NCI-H2196 treated with DMSO at 0.1 percent for 48 hours (cell line): ENCODE measurements around the gene ARHGAP8.
"Not testable (repeated sequence)": the region's sequence is repeated elsewhere in the genome, so short reads cannot be mapped to it uniquely, and the experiment has no call there.

Experiments
- DNase-seq: peaks from one replicate; lab custom pipeline; 2025; ENCODE audit not compliant: unreplicated experiment; lab: John Stamatoyannopoulos, UW

ARHGAP8 gene

DNA sequence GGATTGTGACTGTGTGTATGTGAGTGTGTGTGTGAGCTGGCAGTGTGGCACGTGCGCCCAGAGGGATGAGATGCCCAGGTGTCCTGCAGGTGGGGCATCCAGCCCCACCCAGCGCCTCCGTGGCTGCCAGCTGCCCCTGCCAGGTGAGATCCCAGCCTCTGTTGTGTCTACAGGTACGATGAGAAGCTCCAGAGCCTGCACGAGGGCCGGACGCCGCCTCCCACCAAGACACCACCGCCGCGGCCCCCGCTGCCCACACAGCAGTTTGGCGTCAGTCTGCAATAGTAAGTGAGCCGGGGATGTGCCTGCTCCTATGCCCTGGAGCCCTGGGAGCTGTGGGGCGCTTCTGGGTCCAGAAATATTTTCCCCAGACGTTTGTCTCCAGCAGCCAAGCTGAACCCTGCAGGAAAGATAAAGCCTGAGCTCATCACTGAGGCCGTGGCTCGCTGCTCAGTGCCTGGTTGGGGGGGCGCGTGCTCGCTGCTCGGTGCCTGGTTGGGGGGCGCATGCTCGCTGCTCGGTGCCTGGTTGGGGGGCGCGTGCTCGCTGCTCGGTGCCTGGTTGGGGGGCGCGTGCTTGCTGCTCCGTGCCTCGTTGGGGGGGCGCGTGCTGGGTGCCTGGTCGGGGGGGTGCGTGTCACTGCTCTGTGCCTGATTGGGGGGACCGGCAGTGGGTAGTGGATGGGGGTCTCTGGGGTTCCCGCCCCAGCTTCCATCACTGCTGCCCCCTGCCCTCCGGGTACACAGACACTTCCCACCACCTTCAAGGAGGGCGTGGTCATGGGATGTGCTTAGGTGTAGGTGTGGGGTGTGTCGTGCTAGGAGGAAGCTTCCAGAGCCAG, 73.2 kb downstream of the ARHGAP8 start:
- DNase-seq = no peak

DNA sequence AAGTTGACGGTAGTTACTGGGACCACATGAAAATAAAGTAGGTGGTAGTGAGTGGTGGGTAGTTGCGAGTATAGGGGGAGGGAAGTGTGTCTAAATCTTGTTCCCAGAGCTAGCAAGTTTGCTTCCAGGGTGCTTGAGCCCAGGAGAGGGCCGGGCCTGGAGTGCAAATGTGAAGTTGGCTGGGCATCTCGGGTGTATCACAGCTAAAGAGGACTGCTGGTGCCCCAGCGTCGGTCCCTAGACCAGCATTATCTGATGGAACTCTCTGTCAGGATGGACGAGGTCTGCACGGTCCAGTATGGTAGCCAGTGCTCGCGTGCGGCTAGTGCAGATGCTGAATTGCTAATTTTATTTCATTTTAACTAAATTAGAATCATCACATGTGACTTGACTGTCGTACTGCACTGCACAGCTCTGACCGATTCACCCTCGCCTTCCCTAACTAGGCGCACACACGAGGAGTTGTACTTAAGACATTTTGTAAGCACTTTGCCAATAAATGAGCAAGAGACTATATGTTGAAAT, 75.4 kb downstream of the ARHGAP8 start:
- DNase-seq = no peak

DNA sequence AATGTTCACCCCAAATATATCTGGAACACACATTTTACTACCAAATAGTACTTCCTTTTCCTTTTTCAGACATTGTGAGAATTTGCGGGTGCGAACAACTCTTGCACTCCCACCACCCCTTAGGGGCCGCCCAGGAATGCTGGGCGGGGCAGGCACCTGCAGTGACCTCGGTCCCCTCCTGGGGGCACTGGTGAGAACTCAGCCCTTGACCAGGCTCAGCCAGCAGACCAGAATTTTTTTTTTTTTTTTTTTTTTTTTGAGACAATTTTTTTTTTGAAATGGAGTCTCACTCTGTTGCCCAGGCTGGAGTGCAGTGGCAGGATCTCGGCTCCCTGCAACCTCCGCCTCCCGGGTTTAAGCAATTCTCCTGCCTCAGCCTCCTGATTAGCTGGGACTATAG, 75.8 kb downstream of the ARHGAP8 start:
- DNase-seq = no peak

DNA sequence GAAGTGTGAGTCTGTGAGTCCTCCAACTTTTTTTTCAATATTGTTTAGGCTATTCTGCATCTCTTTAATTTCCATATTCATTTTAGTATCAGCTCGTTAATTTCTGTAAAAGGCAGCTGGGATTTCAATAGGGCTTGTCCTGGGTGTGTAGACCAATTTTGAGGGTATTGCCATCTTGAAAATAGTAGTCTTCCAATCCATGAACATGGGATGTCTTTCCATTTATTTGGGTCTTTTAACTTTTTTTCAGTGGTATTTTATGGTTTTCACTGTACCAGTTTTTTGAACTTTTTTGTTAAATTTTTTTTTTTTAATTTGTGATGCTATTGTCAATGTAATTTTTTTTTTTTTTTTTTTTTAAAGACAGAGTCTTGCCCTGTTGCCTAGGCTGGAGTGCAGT, 79.5 kb downstream of the ARHGAP8 start:
- no peak for DNase-seq

DNA sequence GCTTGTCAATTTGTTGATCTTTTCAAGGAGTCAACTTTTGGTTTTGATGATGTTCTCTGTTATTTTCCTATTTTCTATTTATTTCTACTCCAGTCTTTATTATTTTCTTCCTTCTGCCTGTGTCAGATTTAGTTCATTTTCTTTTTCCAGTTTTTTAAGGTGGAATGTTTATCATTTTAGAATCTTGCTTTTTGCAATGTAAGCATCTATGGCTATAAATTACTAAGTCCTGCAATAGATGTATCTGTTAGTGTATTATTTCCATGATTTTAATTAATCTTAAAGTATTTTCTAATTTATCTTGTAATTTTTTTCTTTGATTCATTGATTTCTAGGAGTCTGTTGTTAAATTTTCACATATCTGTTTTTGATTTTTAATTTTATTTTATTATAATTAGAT, 81.7 kb downstream of the ARHGAP8 start:
- DNase-seq = no peak

DNA sequence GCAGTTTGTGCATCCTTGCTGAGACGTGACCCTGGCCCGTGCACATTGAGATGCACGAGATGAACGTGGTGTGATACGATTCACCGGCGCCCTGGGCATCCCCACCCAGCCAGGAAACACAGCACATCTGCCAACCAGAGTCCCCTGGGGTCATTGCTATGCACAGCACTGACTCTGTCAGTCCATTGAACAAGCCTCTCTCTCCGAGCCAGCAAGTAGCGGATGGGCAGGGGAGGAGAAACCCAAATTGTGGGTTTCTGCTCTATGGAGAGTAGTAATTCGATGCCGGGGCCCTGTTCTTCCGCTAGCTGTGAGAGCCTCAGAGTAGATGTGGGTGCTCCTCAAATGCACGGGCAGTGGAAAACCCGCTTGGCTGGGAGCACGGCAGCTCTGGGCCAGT, 85.1 kb downstream of the ARHGAP8 start:
- no peak for DNase-seq

DNA sequence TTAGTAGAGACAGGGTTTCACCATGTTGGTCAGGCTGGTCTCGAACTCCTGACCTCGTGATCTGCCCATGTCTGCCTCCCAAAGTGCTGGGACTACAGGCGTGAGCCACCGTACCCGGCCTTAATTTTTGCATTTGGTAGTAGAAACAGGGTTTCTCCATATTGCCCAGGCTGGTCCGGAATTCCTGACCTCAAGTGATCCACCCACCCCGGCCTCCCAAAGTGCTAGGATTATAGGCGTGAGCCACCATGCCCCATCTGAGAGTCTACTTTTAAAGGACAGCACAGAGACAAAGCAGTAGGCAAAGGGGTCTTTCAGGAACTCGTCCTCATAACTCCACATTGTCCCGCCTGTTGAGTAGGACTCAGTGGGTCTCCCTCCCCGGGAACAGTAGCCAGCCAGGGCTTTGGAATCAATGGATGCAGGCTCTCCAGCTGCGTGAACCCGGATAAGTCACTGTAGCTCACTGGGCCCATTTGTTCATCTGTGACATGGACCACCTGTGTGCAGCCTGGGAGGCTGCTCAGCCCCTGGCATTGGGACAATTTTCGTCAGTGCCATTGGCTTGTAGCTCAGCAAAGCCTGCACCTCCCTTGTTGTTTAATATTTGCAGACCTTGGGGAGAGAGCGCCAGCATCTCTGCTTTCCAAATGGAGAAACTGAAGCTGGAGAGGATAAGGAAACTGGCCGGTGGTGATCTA, 86.1 kb downstream of the ARHGAP8 start:
- no peak for DNase-seq

DNA sequence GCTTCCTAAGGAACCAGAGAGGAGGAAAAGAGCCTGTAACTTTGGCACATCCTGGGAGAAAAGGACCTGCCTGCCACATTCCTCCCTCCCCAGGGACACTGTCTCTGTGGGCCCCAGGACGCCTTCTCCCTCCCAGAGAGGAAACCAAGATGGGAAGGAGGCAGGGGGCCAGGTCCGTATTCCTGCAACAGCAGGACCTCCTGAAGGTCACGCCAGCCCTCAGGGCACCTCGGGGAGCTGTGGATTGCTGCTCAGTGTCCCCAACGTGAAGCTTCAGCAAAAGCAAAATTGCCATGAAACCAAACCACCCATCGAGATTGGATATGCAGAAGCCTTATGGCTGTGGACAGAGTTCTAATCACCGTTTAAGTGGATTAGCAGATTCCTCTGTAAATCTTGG, 86.7 kb downstream of the ARHGAP8 start:
- no peak for DNase-seq

DNA sequence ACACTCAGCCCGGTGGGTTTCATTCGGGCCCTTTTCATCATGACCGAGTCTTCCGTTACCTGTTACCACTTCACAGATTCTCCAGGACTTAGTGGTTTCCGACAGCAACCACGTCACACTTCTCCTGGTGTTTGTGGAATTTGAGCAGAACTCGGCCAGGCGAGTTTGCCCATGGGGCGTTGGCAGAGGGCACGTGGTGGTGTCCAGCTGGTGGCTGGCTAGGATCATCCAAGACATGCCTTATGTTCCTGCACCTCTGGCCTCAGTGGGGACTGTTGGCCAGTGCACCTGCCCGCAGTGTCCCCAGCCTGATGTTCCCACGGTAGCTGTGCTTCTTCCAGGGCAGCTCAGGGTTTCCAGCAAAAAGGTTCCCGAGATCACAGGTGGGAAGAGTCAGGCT, 87.3 kb downstream of the ARHGAP8 start:
- no peak for DNase-seq

DNA sequence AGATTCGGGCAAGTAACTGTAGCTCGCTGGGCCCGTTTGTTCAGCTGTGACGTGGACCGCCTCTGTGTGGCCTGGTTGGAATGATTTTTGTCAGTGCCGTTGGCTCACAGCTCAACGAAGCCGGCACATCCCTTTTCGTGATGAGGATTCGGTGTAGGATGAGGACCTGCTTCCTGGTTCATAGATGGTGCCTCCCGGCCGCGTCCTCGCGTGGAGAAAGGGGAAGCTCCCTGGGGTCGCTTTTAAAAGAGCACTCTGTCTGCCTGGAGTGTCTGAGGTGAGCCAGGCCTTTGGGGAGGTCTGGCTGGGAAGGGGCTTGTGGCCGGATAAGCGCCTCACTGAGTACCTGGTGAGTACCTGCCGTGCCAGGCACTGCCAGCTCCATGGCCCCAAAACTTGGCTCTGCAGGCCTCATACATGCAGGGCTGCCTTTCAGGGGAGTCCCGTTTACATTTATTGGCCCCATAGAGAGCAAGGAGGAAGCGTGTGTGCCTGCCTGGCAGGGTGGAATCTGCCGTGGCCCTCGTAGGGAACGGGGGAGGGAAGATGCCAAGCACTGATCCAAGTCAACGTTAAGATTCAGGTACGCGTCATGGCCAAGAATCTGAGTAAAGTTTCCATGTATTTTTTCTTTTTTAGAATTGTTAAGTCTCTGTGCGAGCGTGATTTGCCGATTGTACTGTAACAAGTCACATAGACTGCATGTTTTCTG, 88.4 kb downstream of the ARHGAP8 start:
- no peak for DNase-seq

DNA sequence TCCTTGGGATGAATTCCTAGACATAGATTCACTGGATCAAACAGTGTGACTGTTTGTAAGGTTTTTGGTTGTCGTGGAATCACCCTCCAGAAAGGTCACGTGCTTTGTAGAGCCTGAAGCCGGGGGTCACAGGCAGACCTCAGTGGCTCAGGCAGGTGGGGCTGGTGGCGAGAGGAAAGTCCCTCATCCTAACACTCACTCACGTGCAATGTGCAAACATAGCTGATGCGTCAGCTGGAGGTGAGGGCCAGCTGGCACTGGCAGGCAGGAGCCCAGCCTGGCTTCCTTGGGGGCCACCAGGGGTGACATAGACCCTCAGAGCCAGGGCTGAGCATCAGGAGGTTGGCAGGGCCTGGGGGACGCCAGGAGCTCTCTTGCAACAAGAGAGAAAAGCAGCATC, 90.0 kb downstream of the ARHGAP8 start:
- no peak for DNase-seq

DNA sequence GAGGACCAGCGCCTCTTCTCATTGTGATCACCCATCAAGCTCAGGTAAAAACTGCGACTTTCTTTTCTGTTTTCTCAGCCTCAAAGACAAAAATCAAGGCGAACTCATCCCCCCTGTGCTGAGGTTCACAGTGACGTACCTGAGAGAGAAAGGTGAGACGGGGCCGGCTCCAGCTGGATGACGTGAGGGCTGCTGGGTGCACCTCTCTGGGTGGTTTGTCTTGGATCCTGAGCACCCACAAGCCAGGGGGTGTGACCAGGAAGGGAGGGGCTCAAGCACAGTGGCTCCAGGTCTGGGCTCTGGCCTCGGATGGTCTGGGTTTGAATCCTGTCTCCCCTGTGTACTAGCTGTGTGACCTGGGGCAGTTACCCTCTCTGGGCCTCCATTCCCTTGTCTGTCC, 92.8 kb downstream of the ARHGAP8 start:
- DNase-seq = no peak

DNA sequence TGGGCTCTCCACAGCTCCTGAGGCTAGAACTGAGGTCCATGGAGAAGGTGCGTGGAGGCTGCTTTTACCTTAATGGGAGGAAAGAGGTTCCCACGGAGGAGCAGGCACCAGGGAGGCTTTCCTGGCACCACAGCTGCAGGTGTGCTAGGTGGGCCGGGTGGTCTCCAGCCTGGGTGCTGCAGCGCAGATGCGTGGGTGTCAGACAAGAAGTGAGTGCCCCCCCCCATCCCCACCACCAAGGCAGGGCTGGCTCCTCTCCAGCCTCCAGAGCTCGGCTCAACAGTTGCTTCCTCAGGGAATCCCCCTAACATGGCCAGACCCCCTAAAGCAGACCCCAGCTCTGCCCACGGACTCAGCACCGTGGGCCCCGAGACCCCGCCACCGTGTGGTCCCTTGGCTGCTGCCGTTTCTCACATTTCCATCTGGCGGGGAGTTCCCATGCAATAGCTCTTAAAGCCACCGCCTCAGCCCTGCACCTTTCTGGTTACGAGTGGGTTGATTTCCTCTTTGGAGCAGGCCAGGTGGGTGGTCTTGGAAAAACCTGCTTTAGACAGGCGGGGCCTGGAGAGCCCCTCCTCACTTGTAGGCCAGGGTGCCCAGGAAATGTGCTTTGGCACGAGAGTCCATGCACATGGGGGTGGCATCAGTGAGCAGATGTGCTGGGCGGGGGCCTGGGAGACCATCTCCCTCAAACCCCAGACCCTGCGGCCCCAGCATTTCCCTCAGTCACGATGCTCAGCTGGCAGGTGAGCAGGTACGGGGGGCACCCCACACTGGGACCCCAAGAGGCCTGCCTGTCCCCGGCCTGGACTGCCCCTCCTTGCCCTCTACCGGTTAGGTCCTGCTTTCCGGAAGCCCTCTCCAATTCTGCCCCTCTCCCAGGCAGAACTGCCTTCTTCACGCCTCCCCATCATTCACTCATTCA, 93.7 kb downstream of the ARHGAP8 start:
- no peak for DNase-seq

DNA sequence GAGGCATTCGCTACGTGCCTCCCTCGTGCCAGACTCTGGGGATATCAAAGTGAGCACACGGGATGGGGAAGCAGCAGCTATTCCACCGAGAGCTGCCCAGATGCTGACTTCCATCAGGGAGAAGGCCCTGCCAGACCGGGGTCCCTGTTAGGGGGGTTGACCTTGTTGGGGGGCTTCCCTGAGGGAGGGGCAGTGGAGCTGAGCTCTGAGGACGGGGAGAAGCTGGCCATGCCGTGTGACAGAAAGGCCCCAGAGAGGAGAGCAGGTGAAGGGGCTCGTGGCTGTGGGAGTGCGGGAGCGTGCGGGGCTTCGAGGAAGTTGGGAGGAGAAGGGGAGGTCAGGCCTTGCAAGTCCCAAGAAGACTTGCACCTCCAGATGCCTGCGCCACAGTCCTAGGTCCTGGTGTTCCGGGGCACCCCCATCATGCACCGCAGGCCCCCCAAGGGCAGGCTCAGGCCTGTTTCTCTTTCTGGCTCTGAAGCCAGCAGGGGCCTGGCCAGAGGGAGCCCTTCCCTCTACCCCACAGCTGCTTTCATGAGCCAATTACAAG, 94.4 kb downstream of the ARHGAP8 start:
- DNase-seq = no peak

DNA sequence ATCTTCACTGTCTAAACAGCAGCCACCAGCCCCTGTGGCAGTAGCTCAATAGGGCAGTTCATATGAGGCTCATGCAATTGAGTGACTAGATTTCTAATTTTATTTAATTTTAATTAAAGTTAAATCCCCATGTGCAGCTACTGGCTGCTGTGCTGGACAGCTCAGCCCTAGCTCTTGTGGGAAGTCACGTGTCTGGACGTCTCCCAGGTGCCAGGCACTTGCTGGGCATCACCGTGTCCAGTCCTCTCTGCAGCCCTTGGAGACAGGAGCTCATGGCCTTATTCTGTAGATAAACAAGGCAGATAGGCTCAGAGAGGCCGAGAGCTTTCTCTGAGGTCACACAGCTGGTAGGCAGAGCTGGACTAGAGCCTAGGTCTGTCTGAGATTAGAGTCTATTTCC, 95.0 kb downstream of the ARHGAP8 start:
- no peak for DNase-seq

DNA sequence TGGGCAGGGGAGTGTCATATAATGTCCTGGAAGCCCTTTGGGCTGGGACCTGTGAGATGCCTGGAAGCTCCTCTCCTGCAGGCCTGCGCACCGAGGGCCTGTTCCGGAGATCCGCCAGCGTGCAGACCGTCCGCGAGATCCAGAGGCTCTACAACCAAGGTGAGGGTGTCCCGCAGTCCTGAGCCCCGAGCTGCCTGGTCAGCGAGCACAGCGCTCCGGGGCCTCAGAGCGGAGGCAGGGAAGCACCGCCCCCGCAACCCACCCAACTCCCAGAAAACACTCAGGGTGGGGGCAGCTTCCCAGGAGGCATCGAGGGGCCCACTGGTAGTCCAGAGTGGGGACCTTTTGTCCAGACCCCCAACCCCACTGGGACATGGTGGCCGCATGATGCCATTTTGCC, 95.5 kb downstream of the ARHGAP8 start:
- no peak for DNase-seq

DNA sequence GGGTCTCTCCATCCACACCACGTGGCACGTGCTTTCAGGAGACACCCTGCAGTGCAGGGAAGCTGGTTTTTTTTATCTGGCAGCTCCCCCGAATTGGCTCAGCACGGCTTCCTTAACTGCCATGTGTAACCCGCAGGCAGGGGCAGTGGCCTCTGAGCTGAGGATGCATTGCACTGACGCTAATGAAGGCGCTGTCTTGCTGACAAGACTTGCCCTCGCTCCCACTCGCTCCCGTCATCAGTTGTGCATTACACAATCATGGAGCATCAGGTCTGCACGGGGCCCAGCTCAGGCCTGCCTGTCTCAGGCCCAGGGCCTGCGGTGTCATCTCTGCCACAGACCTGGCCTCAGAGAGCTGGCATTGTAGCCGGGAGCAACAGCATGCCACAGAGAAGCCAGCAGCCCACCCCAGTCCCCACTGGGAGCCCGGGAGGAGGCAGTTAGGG, 95.9 kb downstream of the ARHGAP8 start:
- no peak for DNase-seq

DNA sequence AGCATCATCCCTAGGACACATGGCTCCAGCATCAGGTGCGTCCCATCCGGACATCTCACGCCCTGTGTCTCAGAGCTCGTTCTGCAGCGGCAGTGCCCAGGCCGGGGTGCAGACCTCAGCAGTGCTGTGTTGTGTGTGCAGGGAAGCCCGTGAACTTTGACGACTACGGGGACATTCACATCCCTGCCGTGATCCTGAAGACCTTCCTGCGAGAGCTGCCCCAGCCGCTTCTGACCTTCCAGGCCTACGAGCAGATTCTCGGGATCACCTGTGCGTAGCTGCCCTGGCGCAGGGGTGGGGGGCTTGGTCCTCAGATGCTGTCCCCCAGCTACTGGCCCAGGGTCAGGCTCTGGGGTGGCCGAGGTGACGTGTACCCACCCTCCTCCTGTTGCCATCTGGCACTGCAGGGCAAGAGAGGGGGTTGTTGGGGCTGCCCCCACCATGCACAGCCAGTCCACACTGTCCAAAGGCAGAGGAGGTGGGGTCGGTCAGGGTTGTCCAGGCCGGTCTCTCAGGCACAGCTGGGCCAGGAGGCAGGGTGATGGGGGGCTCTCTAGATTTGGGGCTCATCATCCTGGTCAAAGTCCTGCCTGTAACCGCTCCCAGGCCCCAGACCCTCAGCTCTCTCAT, 96.5 kb downstream of the ARHGAP8 start:
- no peak for DNase-seq

DNA sequence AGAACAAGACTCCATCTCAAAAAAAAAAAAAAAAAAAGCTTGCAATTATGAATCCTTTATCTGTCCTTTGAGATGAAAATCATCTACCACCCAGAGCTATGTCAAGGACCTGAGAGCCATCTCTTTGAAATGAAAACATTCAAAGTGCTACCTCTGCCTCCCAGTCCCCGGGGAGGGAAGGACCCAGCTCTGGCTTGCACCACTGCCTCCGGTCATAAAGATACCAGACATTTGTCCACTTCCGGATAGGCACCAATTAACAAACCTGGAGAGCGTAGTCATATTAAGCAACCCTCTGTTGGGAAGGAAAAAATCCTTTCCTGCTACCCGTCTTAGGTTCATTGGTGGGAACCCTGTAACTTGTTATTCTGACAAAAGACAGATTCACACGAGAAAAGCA, 98.6 kb downstream of the ARHGAP8 start:
- DNase-seq = no peak

DNA sequence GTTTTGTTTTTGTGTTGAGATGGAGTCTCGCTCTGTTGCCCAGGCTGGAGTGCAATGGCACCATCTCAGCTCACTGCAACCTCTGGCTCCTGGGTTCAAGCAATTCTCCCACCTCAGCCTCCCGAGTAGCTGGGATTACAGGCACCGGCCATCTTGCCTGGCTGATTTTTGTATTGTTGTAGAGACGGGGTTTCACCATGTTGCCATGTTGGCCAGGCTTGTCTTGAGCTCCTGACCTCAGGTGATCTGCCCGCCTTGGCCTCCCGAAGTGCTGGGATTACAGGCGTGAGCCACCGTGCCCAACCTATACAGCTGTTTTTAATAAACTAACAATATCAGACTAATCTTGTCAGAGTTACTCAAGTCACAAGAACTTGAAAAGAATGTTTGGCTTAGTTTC, 102.3 kb downstream of the ARHGAP8 start:
- not testable (repeated sequence) for DNase-seq
